Loucy (cell line): Measurements from ENCODE around the gene HFE.

ENCODE experiments used
- CTCF ChIP-seq: fragments of 200-600 bp; sonication (generic); conservative IDR thresholded peaks from 2 replicates; pipeline ENCODE4 v1.5.1; 2014; ENCODE audit warnings: mild to moderate bottlenecking, antibody characterized with exemption, low read length
- EZH2phosphoT487 ChIP-seq: fragments of 200-600 bp; IDR thresholded peaks from 2 replicates; pipeline ENCODE4 v1.6.1; 2018; ENCODE audit warnings: antibody characterized with exemption, mild to moderate bottlenecking, moderate library complexity, borderline replicate concordance

GRCh38 chr6:26048590-26048989, 38.6 kb upstream of the HFE start:
- TF ChIP-seq CTCF (no peak), EZH2phosphoT487 (no peak)
